GM19438 (cell line): ENCODE results near the gene ERC2.

Source experiments
- ATAC-seq: cut with Tn5 transposase; IDR thresholded peaks from one replicate; pipeline ENCODE4 v1.9.1; 2021; ENCODE audit warnings: low read depth; ENCODE audit not compliant: unreplicated experiment

The ERC2 gene

DNA sequence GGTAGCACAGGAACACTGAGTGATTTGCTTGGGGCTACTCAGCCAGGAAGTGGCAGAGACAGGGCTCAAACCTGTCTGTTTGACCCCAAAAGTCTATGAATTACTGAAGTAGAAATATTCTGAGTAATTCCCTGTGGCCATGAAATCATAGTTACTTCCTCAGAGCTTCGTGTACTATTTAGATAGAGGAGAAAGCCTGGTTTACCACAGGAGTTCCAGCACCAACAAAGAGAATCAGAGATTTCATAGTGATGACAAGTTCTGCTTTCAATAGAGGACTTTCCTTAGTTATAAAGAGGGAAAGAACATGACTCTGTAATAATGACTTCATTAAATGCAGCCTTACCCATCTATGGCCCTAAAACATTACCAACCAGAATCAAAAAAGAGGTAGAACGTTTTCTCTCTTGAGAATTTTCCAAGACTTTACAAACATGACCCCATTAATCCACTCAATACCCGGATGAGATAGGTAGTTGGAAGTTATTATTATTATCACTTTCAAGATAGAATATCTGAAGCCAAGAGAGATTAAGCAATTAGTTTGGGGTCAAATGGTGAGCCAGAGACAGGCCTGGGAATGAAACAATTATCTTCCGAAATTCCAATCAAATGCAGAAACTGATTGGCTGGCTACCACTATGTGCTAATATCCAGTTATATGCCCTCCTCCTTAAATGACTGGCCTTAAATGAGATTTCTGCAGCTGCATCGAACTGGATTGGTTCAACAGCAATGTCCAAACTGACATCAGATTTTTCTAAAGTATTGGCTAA is 967.5 kb downstream of the ERC2 start:
- no peak for ATAC-seq

- no peak for ATAC-seq
Measured at GRCh38 chr3:55498520-55498919, 969.7 kb downstream of the ERC2 start.

DNA sequence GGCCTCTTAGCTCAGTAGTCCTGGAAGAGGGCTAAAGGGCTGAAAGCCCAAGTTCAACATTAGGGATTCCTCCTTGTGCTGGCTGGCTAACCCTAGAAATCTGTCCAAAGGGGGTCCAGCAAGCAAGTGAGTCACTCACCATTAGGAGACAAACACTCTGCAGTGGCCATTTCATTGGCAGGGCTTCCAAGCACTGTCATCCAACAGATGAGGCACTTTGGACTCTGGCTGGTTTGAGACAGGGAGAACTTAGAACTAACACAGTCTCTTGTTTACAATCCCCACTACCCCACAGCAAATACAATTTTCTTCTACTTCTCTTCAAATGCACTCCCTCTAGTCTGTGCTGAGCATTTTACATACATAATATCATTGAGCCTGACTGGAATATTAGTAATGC is 971.0 kb downstream of the ERC2 start:
- ATAC-seq: no peak

DNA sequence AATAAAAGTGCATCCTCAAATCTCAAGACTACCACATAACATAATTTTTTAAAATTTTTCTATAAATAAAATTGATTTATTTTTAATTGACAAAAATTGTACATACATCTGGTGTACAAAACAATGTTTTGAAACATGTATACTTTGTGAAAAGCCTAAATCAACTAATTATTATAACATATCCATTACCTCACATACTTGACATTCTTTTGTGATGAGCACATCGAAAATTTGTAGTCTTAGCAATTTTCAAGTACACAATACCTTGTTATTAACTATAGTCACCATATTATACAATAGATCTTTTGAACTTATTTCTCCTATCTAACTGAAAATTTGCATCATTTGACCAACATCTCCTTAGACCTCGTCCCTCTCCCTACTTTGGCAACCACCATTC is 973.3 kb downstream of the ERC2 start:
- no peak for ATAC-seq

DNA sequence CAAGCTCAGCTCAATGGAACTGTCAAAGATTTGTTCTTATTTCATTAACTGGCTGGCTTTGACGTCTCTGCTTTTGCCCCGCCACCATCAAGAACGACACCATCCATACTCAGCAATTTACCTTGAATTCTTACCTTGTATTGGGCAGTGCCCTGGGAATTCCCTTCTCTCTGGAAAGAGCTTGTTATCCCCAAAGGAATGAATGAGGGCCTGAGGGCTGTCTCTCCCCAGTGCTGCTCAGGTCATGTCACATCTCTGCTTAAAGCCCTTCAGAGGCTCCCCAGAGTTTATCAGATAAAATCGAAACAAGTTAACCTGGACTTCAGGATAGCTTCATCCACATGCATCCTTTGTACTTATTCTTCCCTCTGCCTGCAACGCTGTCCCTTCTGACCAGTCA is 975.3 kb downstream of the ERC2 start:
- ATAC-seq: no peak

GRCh38 chr3:55491296-55491816 is 976.9 kb downstream of the ERC2 start:
- no peak for ATAC-seq

GRCh38 chr3:55490276-55490913 is 977.9 kb downstream of the ERC2 start:
- no peak for ATAC-seq

GRCh38 chr3:55489798-55490132 is 978.5 kb downstream of the ERC2 start:
- no peak for ATAC-seq

DNA sequence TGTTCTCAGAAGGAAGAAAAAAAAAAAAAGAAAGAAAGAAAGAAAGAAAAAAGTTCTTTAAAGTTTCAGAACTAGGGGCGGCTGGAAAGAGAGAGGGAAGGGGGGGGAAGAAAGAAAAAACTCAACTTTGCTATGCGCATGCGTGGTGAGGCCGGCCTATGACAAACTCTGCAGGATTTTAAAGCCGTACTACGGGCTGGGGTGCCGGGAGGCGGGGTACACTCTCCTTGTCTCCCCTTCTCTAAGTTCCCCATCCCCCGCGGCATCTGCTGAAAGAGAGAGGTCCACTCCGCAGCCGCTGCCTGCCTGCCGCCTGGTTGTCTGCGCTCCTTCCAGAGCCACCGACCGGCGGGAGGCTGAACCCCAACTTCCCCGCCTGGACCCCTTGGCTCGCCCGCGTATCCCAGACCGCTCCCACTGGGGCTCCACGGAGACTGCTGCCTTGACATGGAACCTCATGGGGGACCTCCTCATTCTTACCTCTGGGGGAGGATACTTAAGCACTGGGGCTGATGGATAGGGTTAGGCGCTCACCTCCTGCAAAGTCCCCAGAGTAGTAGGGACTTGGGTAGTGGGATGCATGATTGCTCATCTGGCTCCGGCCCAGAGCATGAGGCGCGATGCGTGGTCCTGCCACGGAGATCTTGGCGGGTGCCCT is 979.7 kb downstream of the ERC2 start:
- ATAC-seq: no peak

DNA sequence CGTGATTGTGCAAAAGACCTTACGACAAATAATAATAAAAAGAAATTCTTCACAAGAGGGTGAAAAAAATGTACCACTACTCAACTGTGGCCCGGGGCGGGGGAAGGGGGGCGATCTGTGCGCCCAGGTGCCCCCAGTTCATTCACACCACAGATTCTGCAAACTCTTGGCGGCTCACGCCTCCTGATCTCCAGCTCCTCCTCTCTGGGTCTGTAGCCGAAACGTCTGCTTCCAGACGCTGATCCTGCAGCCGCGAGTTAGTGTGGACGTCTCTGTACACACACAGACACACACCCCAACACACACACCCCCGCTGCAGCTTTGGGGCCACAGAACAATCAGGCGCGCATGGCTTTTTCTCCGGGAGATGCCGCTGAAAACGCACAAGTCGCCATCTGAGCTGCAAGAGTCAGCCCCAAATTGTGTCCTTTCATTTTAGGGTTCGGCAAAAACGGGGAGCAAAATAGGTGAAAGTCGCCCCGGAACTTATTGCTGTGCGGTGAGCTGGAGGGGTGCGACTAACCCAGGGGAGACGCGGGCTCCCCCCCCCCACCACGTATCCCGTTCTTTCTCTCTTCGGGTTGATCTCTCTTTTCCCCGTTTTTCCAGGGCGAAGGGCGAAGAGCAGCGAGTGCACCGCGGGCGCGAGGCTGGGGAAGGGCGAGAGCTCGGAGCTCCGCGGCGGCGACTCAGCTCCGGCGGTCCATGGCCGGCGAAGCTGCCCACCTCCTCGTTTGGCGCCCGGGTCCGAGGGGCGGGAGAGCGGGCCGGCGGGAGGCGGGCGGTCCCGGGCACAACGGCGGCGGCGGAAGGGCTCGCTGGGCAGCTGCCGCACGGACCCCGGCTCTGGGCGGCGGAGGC is 980.7 kb downstream of the ERC2 start:
- ATAC-seq: no peak

DNA sequence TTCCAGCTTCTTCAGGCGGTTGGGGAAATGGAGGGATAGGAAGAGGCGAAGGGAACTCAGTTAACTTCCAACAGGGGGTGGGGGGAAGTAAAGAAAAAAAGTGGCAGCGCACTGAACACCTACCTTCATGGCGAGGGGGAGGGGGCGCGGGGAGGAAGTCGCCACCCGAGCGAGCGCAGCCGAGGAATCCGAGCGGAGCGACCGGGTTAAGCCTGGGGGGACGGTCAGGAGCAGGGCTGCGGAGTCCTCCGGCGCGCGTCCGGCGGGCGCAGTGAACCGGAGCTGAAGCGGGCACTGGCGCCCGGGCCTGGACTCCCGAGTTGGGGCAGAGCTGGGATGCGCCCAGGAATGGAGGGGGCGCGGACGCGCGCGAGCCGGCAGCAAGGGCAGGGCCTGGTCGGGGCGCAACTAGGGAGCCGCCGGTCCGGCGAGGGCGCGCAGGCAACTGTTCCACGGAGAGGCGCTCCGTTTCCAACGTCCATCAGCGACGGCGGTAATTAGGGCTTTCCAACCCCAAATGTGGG is 981.3 kb downstream of the ERC2 start, which contains the start of gene WNT5A:
TSS of gene WNT5A (minus strand) at position 450 of the 524 bp plus-strand sequence. CDS start at position 129, 321 bp downstream.
- no peak for ATAC-seq

GRCh38 chr3:55486101-55486856 is 982.0 kb downstream of the ERC2 start:
- no peak for ATAC-seq

- ATAC-seq: peak; percentile 49
Measured at GRCh38 chr3:55484801-55485791, 983.2 kb downstream of the ERC2 start.

DNA sequence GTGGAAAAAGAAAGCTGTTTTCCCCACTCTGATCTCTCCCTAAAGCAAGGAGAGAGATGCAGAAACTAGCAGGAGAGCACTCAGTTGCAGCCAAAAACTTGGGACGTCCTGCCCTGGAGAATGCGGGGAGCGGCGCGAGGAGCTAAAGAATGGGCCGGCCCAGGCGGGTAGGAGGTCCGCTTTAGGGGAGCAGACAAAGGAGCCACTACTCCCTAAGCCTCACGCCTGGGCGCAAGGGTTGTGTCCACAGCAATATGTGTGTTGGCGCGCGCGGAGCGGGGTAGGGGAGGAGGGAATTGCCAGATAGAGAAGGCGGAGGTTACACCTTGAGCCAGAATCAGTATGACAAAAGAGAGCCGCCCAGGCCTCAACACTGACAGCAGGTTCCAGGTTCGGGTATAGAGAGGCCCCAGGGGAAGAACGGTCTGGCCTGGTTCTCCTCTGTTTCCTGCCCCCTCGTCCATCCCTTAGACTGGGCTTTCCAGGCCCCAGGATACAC is 984.0 kb downstream of the ERC2 start:
- no peak for ATAC-seq

GRCh38 chr3:55483196-55484095 is 984.8 kb downstream of the ERC2 start:
- no peak for ATAC-seq

DNA sequence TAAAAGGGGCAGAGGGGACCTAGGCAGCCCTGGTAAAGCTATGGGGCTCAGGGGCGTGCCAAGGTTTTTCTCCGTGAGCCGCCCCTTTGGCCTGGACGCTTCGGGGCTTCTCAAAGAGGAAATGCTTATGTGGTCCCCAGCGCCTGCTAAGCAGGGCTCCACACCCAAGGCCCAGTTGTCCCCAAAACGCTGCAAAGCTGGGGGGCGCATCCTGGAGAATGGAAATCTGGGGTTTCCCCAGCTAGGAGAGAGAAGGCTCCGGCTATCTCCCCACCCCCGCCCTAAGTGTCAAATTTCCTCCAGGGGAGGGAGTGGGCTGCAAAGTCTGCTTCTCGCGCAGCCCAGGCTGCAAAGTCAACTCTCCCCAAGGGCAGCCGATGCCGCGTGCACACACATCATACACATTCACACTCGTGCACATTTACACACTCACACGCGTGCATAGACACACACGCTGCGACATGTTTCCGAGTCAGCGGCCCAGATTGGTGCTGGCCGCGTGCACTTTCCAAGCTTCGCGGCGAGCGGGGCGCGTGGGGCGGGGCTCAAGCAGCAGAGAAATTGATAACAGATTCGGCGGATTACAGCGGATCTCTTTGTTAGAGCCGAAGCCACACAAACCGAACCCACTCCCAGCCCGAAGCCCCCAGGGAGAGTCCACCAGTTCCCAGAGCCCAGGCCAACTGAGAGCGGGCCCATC is 985.6 kb downstream of the ERC2 start:
- ATAC-seq: no peak
